Common myeloid progenitor, CD34-positive (primary cell): ENCODE results near the gene CCDC171. TPM values are rescaled to one million over a fixed set of nuclear protein-coding genes. Genes with fewer than 3 reads are reported as not detected.
A peak's percentile ranks its signal among the peaks of the same experiment; 100 is the strongest.

Source experiments
- CTCF ChIA-PET: fragments of 350-600 bp; sonication (Branson Sonifier 250); formaldehyde crosslinking; loops from one replicate; lab custom pipeline; 2021; ENCODE audit warnings: antibody characterized with exemption; lab: Charles Lee
- POLR2A ChIA-PET: fragments of 350-600 bp; sonication (Branson Sonifier 250); formaldehyde crosslinking; loops from one replicate; lab custom pipeline; 2021; ENCODE audit warnings: antibody characterized with exemption; lab: Charles Lee
- DNase-seq, 3 donors: peaks; one replicate each; pipeline versions ENCODE4 v3.0.0 to v3.0.0-alpha.2; 2013
- H3K27ac ChIP-seq, 2 experiments: 1 replicate in 1 of 2; 2 replicates in 1 of 2; pipeline ENCODE4 v1.7.0; 2013; ENCODE audit warnings: inconsistent platforms in 2 of 2, low read length in 2 of 2, mild to moderate bottlenecking in 2 of 2, low read depth in 1 of 2, moderate library complexity in 1 of 2; ENCODE audit not compliant: severe bottlenecking in 2 of 2, insufficient read depth in 1 of 2, poor library complexity in 1 of 2
- H3K27me3 ChIP-seq, 5 experiments: replicated peaks in 2 of 5; 1 replicate in 3 of 5; 2 replicates in 2 of 5; pipeline versions ENCODE4 v1.6.1 to v1.7.0; 2013; ENCODE audit warnings: low read length in 4 of 5, mild to moderate bottlenecking in 2 of 5, moderate library complexity in 2 of 5, inconsistent platforms in 1 of 5; ENCODE audit not compliant: insufficient read depth in 5 of 5, control insufficient read depth in 4 of 5
- H3K36me3 ChIP-seq, 4 experiments: 1 replicate in 2 of 4; 2 replicates in 2 of 4; pipeline versions ENCODE4 v1.6.1 to v1.7.0; 2013; ENCODE audit warnings: low read length in 3 of 4, control low read depth in 1 of 4, mild to moderate bottlenecking in 1 of 4; ENCODE audit not compliant: control insufficient read depth in 4 of 4, insufficient read depth in 4 of 4
- H3K4me1 ChIP-seq, 4 experiments: 1 replicate in 3 of 4; 2 replicates in 1 of 4; pipeline versions ENCODE4 v1.6.1 to v1.7.1; 2013; ENCODE audit warnings: low read length in 3 of 4, mild to moderate bottlenecking in 3 of 4, control low read depth in 1 of 4, inconsistent platforms in 1 of 4, moderate library complexity in 1 of 4; ENCODE audit not compliant: control insufficient read depth in 4 of 4, insufficient read depth in 4 of 4; ENCODE audit errors: control extremely low read depth in 1 of 4
- H3K4me3 ChIP-seq, 7 experiments: 1 replicate in 4 of 7; 2 replicates in 3 of 7; pipeline versions ENCODE4 v1.5.1 to v1.7.0; 2013; ENCODE audit warnings: mild to moderate bottlenecking in 7 of 7, low read length in 6 of 7, moderate library complexity in 6 of 7, inconsistent platforms in 2 of 7, low read depth in 2 of 7, control low read depth in 1 of 7; ENCODE audit not compliant: insufficient read depth in 4 of 7, control insufficient read depth in 1 of 7; ENCODE audit errors: extremely low read depth in 1 of 7
- H3K9me3 ChIP-seq, 5 experiments: 1 replicate in 4 of 5; 2 replicates in 1 of 5; pipeline versions ENCODE4 v1.6.1 to v1.7.1; 2013; ENCODE audit warnings: low read length in 4 of 5, mild to moderate bottlenecking in 2 of 5, inconsistent platforms in 1 of 5, low read depth in 1 of 5, moderate library complexity in 1 of 5; ENCODE audit not compliant: control insufficient read depth in 4 of 5, insufficient read depth in 2 of 5; ENCODE audit errors: control extremely low read depth in 1 of 5
- WGBS: methylation state at CpG from one replicate; pipeline ENCODE4 v1.1.5; 2013; ENCODE audit not compliant: insufficient coverage; 5-methylcytosine and 5-hydroxymethylcytosine counted together
- polyA plus RNA-seq: library from polyadenylated mRNA; unstranded; fragments of 120-200 nt; gene quantifications from one replicate; pipeline ENCODE4 v1.2.1, GENCODE V29; 2013

The CCDC171 gene
- 23.8 TPM for polyA plus RNA-seq

GRCh38 chr9:15552636-15553527 lies at the start of gene CCDC171:
Gene CCDC171, plus strand, starts transcription at chr9:15553043. Its CDS starts 11,046 bp downstream, at chr9:15564089.
- Histone ChIP-seq H3K36me3 (no peaks in the 10 kb centered on the region), H3K27ac (peak within 1 kb of the TSS; percentile 80 to 91), H3K4me1 (peaks cover 2 to 28% (median 15%) of the 10 kb centered on the region in 4 experiments), H3K9me3 (no peaks in the 10 kb centered on the region), H3K4me3 (peak within 1 kb of the TSS; percentile 87 to 99 (median 98)), H3K27me3 (no peaks in the 10 kb centered on the region)
- DNase-seq, result peak; percentile 99 to 100 (median 99)
- ChIA-PET POLR2A (interaction anchor here (1.1 to 3.4 kb wide), 4 partner anchors 13 to 53 kb away, joined by 3 to 28 read pairs (median 4); partner anchors contain the start of gene PSIP1), CTCF (interaction anchor here (0.6 to 5.2 kb wide), 22 partner anchors 9 to 129 kb away, joined by 3 to 34 read pairs (median 4); partner anchors contain the start of gene PSIP1)
- 0% methylated on average over 54 of the region's 65 CpGs for WGBS

- peaks cover 9 to 37% (median 16%) of the 10 kb centered on the region in 4 experiments for H3K4me1 ChIP-seq
Measured at GRCh38 chr9:15505921-15506320, 46.9 kb upstream of the CCDC171 start.

DNA sequence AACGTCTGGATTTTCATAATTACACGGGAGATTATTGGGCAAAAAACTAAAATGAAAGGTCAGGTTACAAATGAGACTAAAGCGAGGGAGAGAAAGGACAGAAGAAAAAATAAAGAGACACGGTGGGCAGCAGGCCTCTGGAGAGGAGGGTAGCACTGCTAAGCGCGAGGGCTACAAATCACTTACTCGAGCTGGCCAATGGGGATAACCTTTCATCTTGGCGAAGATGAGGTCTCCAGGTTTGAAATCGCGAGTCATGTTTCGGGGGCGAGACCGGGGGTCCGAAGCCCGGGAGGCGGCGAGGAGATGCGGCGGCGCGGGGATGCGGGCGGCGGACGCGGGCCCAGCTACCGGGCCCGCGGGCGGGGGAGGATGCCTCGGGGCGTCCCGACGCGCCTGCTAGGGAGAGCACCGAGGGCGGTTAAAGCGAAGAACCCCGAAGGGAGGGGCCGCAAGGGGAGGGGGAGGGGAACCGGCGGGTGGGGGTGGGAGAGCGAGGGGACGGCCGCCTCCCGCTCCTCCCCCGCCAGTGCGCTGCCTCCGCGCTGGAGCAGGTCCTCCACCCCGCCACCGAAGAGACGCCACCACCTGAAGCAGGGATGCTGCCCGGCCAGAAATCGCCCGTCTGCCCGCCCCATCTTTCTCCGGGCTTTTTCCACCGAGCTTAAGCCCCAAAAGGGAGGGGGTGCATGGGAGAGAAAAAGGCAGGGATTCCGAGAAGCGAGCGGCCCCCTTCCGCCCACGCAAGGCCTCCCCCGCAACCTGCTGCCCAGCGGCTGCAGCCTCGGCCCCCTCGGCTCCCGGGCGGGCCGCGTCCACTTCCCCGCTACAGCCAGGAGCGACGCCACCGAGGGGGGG lies 42.7 kb upstream of the CCDC171 start:
- Histone ChIP-seq H3K27me3 (no peaks in the 10 kb centered on the region), H3K4me3 (peak overlapping the region; percentile 90 to 99 (median 92)), H3K4me1 (peaks cover 19 to 50% (median 35%) of the 10 kb centered on the region in 4 experiments), H3K27ac (peak overlapping the region; percentile 99 to 100), H3K36me3 (peaks cover 7 to 28% (median 15%) of the 10 kb centered on the region in 4 experiments), H3K9me3 (no peaks in the 10 kb centered on the region)
- CTCF ChIA-PET, result interaction anchor here (1.0 to 4.6 kb wide), 5 partner anchors 10 to 97 kb away, joined by 4 to 34 read pairs (median 9); partner anchors contain the start of gene CCDC171
- 0% methylated on average over 37 of the region's 76 CpGs for WGBS
- DNase-seq, result peak in 2 of 3 donors; percentile 53 to 58
- POLR2A ChIA-PET, result interaction anchor here (3.2 kb wide), 1 partner anchor 42 kb away, joined by 28 read pairs; the partner anchor contains the start of gene CCDC171

More at GRCh38 chr9:15505921-15506320, 46.9 kb upstream of the CCDC171 start:
- no peaks in the 10 kb centered on the region for H3K9me3 ChIP-seq
- peak; percentile 60 to 79 (median 77) for DNase-seq
- no peak overlapping the region for H3K27ac ChIP-seq
- H3K27me3 ChIP-seq, result no peaks in the 10 kb centered on the region
- H3K4me3 ChIP-seq, result no peak overlapping the region
- ChIA-PET POLR2A (interaction anchor here (0.7 kb wide), 1 partner anchor 47 kb away, joined by 4 read pairs; the partner anchor contains the start of gene CCDC171), CTCF (interaction anchor here (0.7 to 1.8 kb wide), 23 partner anchors 8 to 138 kb away, joined by 3 to 30 read pairs (median 3); partner anchors contain the start of genes CCDC171 and SNAPC3)
- WGBS, result 65% methylated on average over 3 of the region's 3 CpGs
- peaks cover 20 to 61% (median 29%) of the 10 kb centered on the region in 4 experiments for H3K36me3 ChIP-seq

GRCh38 chr9:15510789-15511575 lies 41.9 kb upstream of the CCDC171 start, which contains the start of gene PSIP1:
Gene PSIP1, minus strand, starts transcription at chr9:15510970. Its CDS starts 782 bp downstream, at chr9:15510188.
- Histone ChIP-seq H3K27me3 (no peaks in the 10 kb centered on the region), H3K27ac (peak within 1 kb of the TSS; percentile 99 to 100), H3K4me1 (peaks cover 19 to 47% (median 35%) of the 10 kb centered on the region in 4 experiments), H3K9me3 (no peaks in the 10 kb centered on the region), H3K36me3 (peaks cover 7 to 20% (median 13%) of the 10 kb centered on the region in 4 experiments), H3K4me3 (peak within 1 kb of the TSS; percentile 90 to 99 (median 92))
- CTCF ChIA-PET, result interaction anchor here (1.0 to 4.6 kb wide), 6 partner anchors 11 to 96 kb away, joined by 4 to 34 read pairs (median 8); partner anchors contain the start of gene CCDC171
- POLR2A ChIA-PET, result interaction anchor here (0.7 to 3.2 kb wide), 2 partner anchors 41 to 142 kb away, joined by 4 to 28 read pairs; partner anchors contain the start of gene CCDC171
- 0% methylated on average over 63 of the region's 72 CpGs for WGBS
- peak; percentile 94 to 97 (median 97) for DNase-seq

GRCh38 chr9:15512204-15512603 lies 40.6 kb upstream of the CCDC171 start:
- peak; percentile 51 to 79 (median 63) for DNase-seq
- Histone ChIP-seq H3K36me3 (peaks cover 5 to 9% (median 7%) of the 10 kb centered on the region in 4 experiments), H3K4me3 (peak overlapping the region in 3 of 7 experiments; percentile 29 to 42 (median 33)), H3K4me1 (peaks cover 19 to 44% (median 35%) of the 10 kb centered on the region in 4 experiments), H3K27ac (peak overlapping the region; percentile 99 to 100), H3K9me3 (no peaks in the 10 kb centered on the region), H3K27me3 (no peaks in the 10 kb centered on the region)
- WGBS, result 0% methylated on average over 1 of the region's 1 CpG
- CTCF ChIA-PET, result interaction anchor here (0.7 to 4.6 kb wide), 8 partner anchors 10 to 110 kb away, joined by 3 to 34 read pairs (median 6); partner anchors contain the start of gene CCDC171
- POLR2A ChIA-PET, result interaction anchor here (3.2 kb wide), 1 partner anchor 40 kb away, joined by 28 read pairs; the partner anchor contains the start of gene CCDC171
